ENCODE results near the gene ARL6IP5. TPM values are rescaled to one million over a fixed set of nuclear protein-coding genes. Genes with fewer than 3 reads are reported as not detected.

ARL6IP5 gene
- total and polyA plus RNA-seq, 9 of the 15 experiments (the other 6 are each of a cell fraction or from before 2014, with no cell fraction given), result 10.3 to 54.0 (median 12.7) TPM

DNA sequence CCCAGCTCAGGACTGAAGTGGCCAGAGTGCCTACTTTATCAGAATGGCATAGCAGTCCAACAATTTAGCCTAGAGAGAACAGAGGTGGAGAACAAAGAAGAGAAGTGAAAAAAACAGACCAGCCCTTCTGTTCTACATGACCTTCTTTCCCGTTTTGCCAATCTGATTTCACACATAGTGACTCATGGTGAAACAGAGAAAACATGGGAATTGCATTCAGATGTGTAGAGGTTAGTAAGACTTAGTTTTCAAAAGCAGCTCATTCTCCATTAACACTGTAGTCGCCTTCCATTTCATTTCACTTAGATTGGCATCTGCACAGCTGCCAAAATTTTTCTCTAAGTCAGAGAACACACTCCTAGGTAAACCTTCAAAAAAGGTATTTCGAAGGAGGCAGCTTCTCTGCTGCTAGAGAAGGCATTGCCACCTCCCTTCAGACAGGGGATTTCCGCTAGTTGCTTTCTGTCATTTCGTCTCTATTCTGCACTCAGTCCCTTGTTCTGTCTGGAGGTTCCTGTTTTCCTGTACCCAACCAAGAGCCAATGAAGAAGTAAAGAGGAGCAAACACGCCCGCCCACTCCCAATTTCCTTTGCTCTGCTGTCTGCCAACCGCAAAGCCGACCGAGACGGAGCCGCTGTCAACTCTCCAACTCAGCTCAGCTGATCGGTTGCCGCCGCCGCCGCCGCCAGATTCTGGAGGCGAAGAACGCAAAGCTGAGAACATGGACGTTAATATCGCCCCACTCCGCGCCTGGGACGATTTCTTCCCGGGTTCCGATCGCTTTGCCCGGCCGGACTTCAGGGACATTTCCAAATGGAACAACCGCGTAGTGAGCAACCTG lies at the start of gene ARL6IP5 (continued):
- TF ChIP-seq YY1 (IDR thresholded peaks at IDR 0.05; ENCODE audit: borderline replicate concordance in 1 of 3, control insufficient read depth in 1 of 3, extremely low read depth in 1 of 3, insufficient read depth in 3 of 3, insufficient read length in 1 of 3, insufficient replicate concordance in 2 of 3, low read depth in 1 of 3, low read length in 2 of 3) (peak in 1 of 3 experiments; percentile 73), HNRNPUL1 (IDR thresholded peaks at IDR 0.05; ENCODE audit: low read length) (no peak), POLR2AphosphoS5 (IDR thresholded peaks at IDR 0.05; ENCODE audit: control insufficient read depth, insufficient read depth, low read depth, low read length) (no peak), NEUROD1 (IDR thresholded peaks at IDR 0.05; ENCODE audit: borderline replicate concordance, low read depth, low read length, partially characterized antibody) (no peak), POLR3A (IDR thresholded peaks at IDR 0.05; ENCODE audit: borderline replicate concordance, extremely low read depth, insufficient read depth, insufficient read length) (no peak), SAP30 (IDR thresholded peaks at IDR 0.05; ENCODE audit: borderline replicate concordance, insufficient read depth, low read depth, low read length, poor library complexity, severe bottlenecking) (no peak), SMARCC2 (IDR thresholded peaks at IDR 0.05; ENCODE audit: low read depth) (no peak), PHTF2 (CRISPR knock-in tag; IDR thresholded peaks at IDR 0.05) (no peak), SMARCB1 (IDR thresholded peaks at IDR 0.05; ENCODE audit: insufficient read length, low read depth) (no peak), ZKSCAN3 (CRISPR knock-in tag; IDR thresholded peaks at IDR 0.05) (no peak), SMAD2 (IDR thresholded peaks at IDR 0.05; ENCODE audit: low read depth, low read length) (no peak), XRCC3 (IDR thresholded peaks at IDR 0.05) (no peak), NCOA2 (IDR thresholded peaks at IDR 0.05; ENCODE audit: partially characterized antibody in 2 of 2) (no peak)
- TF ChIP-seq, protein P1, sequence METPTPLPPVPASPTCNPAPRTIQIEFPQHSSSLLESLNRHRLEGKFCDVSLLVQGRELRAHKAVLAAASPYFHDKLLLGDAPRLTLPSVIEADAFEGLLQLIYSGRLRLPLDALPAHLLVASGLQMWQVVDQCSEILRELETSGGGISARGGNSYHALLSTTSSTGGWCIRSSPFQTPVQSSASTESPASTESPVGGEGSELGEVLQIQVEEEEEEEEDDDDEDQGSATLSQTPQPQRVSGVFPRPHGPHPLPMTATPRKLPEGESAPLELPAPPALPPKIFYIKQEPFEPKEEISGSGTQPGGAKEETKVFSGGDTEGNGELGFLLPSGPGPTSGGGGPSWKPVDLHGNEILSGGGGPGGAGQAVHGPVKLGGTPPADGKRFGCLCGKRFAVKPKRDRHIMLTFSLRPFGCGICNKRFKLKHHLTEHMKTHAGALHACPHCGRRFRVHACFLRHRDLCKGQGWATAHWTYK (CRISPR knock-in tag; IDR thresholded peaks at IDR 0.05), result no peak
- TF ChIP-seq, protein P2, sequence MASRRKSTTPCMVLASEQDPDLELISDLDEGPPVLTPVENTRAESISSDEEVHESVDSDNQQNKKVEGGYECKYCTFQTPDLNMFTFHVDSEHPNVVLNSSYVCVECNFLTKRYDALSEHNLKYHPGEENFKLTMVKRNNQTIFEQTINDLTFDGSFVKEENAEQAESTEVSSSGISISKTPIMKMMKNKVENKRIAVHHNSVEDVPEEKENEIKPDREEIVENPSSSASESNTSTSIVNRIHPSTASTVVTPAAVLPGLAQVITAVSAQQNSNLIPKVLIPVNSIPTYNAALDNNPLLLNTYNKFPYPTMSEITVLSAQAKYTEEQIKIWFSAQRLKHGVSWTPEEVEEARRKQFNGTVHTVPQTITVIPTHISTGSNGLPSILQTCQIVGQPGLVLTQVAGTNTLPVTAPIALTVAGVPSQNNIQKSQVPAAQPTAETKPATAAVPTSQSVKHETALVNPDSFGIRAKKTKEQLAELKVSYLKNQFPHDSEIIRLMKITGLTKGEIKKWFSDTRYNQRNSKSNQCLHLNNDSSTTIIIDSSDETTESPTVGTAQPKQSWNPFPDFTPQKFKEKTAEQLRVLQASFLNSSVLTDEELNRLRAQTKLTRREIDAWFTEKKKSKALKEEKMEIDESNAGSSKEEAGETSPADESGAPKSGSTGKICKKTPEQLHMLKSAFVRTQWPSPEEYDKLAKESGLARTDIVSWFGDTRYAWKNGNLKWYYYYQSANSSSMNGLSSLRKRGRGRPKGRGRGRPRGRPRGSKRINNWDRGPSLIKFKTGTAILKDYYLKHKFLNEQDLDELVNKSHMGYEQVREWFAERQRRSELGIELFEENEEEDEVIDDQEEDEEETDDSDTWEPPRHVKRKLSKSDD (conservative IDR thresholded peaks at IDR 0.05; ENCODE audit: low read length), result no peak
- TF ChIP-seq, protein P3, sequence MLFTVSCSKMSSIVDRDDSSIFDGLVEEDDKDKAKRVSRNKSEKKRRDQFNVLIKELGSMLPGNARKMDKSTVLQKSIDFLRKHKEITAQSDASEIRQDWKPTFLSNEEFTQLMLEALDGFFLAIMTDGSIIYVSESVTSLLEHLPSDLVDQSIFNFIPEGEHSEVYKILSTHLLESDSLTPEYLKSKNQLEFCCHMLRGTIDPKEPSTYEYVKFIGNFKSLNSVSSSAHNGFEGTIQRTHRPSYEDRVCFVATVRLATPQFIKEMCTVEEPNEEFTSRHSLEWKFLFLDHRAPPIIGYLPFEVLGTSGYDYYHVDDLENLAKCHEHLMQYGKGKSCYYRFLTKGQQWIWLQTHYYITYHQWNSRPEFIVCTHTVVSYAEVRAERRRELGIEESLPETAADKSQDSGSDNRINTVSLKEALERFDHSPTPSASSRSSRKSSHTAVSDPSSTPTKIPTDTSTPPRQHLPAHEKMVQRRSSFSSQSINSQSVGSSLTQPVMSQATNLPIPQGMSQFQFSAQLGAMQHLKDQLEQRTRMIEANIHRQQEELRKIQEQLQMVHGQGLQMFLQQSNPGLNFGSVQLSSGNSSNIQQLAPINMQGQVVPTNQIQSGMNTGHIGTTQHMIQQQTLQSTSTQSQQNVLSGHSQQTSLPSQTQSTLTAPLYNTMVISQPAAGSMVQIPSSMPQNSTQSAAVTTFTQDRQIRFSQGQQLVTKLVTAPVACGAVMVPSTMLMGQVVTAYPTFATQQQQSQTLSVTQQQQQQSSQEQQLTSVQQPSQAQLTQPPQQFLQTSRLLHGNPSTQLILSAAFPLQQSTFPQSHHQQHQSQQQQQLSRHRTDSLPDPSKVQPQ (CRISPR knock-in tag; IDR thresholded peaks at IDR 0.05; ENCODE audit: borderline replicate concordance), result no peak
- TF ChIP-seq, protein P4, sequence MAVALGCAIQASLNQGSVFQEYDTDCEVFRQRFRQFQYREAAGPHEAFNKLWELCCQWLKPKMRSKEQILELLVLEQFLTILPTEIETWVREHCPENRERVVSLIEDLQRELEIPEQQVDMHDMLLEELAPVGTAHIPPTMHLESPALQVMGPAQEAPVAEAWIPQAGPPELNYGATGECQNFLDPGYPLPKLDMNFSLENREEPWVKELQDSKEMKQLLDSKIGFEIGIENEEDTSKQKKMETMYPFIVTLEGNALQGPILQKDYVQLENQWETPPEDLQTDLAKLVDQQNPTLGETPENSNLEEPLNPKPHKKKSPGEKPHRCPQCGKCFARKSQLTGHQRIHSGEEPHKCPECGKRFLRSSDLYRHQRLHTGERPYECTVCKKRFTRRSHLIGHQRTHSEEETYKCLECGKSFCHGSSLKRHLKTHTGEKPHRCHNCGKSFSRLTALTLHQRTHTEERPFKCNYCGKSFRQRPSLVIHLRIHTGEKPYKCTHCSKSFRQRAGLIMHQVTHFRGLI (CRISPR knock-in tag; IDR thresholded peaks at IDR 0.05), result no peak

All from K562 (cell line).